Bronchial epithelial cell (primary cell): Measurements from ENCODE around the gene POLR3E. TPM values are rescaled to one million over a fixed set of nuclear protein-coding genes. Genes with fewer than 3 reads are reported as not detected.
A peak's percentile ranks its signal among the peaks of the same experiment; 100 is the strongest.
"Not testable (repeated sequence)": the region's sequence is repeated elsewhere in the genome, so short reads cannot be mapped to it uniquely, and the experiment has no call there.

Source experiments
- DNase-seq: peaks from one replicate; pipeline ENCODE4 v3.0.0-alpha.2; 2010; ENCODE audit warnings: low read depth
- FAIRE-seq: peaks from 2 replicates; lab custom pipeline; 2011; peaks lifted over from hg19 to GRCh38; lab: Jason Lieb, UNC
- H3K27me3 ChIP-seq: 2 replicates; pipeline ENCODE4 v1.5.1; 2011; ENCODE audit warnings: low read length; ENCODE audit not compliant: control insufficient read depth, insufficient read depth
- H3K36me3 ChIP-seq: 2 replicates; pipeline ENCODE4 v1.5.1; 2011; ENCODE audit warnings: low read length; ENCODE audit not compliant: control insufficient read depth, insufficient read depth
- H3K4me3 ChIP-seq: 2 replicates; pipeline ENCODE4 v1.5.1; 2011; ENCODE audit warnings: mild to moderate bottlenecking, low read depth, low read length, control low read depth
- CTCF ChIP-seq: IDR thresholded peaks from 2 replicates; pipeline ENCODE4 v1.5.1; 2011; ENCODE audit warnings: mild to moderate bottlenecking, moderate library complexity, low read length, control low read depth, inconsistent platforms; ENCODE audit not compliant: insufficient read depth, severe bottlenecking
- total RNA-seq: library from RNA; depleted of rRNA; stranded (reverse); fragments of >200 nt; gene quantifications from 2 replicates; pipeline ENCODE4 v1.2.1, GENCODE V29; 2014

Gene POLR3E
- total RNA-seq, 1 donor from 2014 or later = 60.3 TPM

GRCh38 chr16:22296225-22297113, 740 bp upstream of the POLR3E start:
- FAIRE-seq = no peak
- Histone ChIP-seq H3K27me3 (no peaks in the 10 kb centered on the region), H3K4me3 (peak overlapping the region; percentile 59), H3K36me3 (no peaks in the 10 kb centered on the region)
- peak; percentile 25 for DNase-seq
- TF ChIP-seq CTCF = no peak

GRCh38 chr16:22297871-22298733, 893 bp downstream of the POLR3E start:
- no peak for FAIRE-seq
- no peaks in the 10 kb centered on the region for H3K27me3 ChIP-seq
- peaks cover 5% of the 10 kb centered on the region for H3K36me3 ChIP-seq
- H3K4me3 ChIP-seq = peak overlapping the region; percentile 74
- peak; percentile 93 for DNase-seq
- no peak for TF ChIP-seq CTCF

GRCh38 chr16:22299036-22299435, 1.8 kb downstream of the POLR3E start:
- Histone ChIP-seq H3K4me3 (no peak overlapping the region), H3K36me3 (peaks cover 6% of the 10 kb centered on the region), H3K27me3 (no peaks in the 10 kb centered on the region)
- FAIRE-seq = no peak
- DNase-seq = no peak
- no peak for TF ChIP-seq CTCF

DNA sequence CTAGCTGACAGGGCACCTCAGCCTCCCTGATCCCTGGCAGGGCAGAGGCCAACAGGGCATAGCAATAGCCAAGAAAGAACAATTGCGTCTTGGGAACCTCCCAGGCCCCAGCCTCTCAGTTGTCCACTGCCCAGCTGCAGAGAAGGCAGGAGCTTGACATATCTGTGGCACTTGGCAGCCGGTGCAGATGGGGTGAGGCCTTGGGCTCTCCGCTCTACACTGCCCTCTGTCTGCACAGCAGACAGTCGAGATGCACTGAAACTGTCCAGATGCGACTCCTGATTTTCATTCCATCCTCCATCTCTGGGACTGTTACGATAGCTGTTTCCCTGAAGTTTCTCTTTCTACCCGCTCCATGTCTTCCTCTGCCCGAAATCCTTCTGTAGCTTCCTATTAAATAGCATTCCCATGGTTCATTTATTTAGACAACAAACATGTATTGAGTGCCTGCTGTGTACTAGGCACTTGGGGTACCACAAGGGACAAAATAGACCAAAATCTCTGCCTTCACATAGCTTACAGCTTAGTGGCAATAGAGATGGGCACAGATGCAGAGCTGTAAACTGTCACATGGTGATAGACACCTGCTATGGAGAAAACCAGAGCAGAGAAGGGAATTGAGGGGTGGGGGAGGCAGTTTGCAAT, 3.3 kb downstream of the POLR3E start:
- Histone ChIP-seq H3K4me3 (no peak overlapping the region), H3K27me3 (no peaks in the 10 kb centered on the region)
- DNase-seq = peak; percentile 44

GRCh38 chr16:22301423-22301822, 4.2 kb downstream of the POLR3E start:
- FAIRE-seq, DNase-seq: not testable (repeated sequence)
- H3K36me3 ChIP-seq = peaks cover 16% of the 10 kb centered on the region

More for the DNA sequence above, 3.3 kb downstream of the POLR3E start:
- FAIRE-seq = no peak
- H3K36me3 ChIP-seq = peaks cover 16% of the 10 kb centered on the region
- peak; percentile 88 for TF ChIP-seq CTCF

More at GRCh38 chr16:22301423-22301822, 4.2 kb downstream of the POLR3E start:
- H3K4me3 ChIP-seq, H3K27me3 ChIP-seq: not testable (repeated sequence)
